A673 (cell line): ENCODE measurements around the gene GALNT2. TPM values are rescaled to one million over a fixed set of nuclear protein-coding genes. Genes with fewer than 3 reads are reported as not detected.

ENCODE experiments used
- BruUV-seq: library from RNA; stranded (reverse); fragments of 400-500 nt; replicated peaks from 2 replicates; lab custom pipeline; 2021; lab: Mats Ljungman, UMichigan
- CTCF ChIA-PET: fragments of 300-600 bp; sonication (Branson Sonifier 250); formaldehyde crosslinking; loops from one replicate; lab custom pipeline; 2022; ENCODE audit warnings: antibody characterized with exemption; lab: Charles Lee
- POLR2A ChIA-PET: fragments of 300-600 bp; sonication (Branson Sonifier 250); formaldehyde crosslinking; loops from one replicate; lab custom pipeline; 2022; ENCODE audit warnings: antibody characterized with exemption; ENCODE audit not compliant: low non-redundant PET; lab: Charles Lee
- DNase-seq: peaks from one replicate; pipeline ENCODE4 v3.0.0-alpha.2; 2015; ENCODE audit warnings: low spot score
- H3K27ac ChIP-seq: fragments of 200-600 bp; sonication (generic); 2 replicates; pipeline ENCODE4 v1.5.1; 2016; ENCODE audit warnings: mixed run types, low read depth, mild to moderate bottlenecking, mixed read lengths, antibody characterized with exemption, low read length; ENCODE audit not compliant: poor library complexity, severe bottlenecking
- H3K27me3 ChIP-seq: fragments of 200-600 bp; sonication (generic); replicated peaks from 2 replicates; pipeline ENCODE4 v1.6.1; 2017; ENCODE audit warnings: mixed run types, low read depth, mild to moderate bottlenecking, mixed read lengths, antibody characterized with exemption, low read length; ENCODE audit not compliant: insufficient read depth, poor library complexity
- H3K36me3 ChIP-seq: fragments of 200-600 bp; sonication (generic); 2 replicates; pipeline ENCODE4 v1.6.1; 2016; ENCODE audit warnings: mixed run types, mild to moderate bottlenecking, mixed read lengths, antibody characterized with exemption, low read length; ENCODE audit not compliant: insufficient read depth, poor library complexity, severe bottlenecking
- H3K4me1 ChIP-seq: fragments of 200-600 bp; sonication (generic); 2 replicates; pipeline ENCODE4 v1.6.1; 2017; ENCODE audit warnings: mixed run types, mild to moderate bottlenecking, mixed read lengths, antibody characterized with exemption, low read length; ENCODE audit not compliant: insufficient read depth, poor library complexity, severe bottlenecking
- H3K4me3 ChIP-seq: fragments of 200-600 bp; sonication (generic); 2 replicates; pipeline ENCODE4 v1.5.1; 2016; ENCODE audit warnings: low read depth, mixed run types, mild to moderate bottlenecking, mixed read lengths, low read length; ENCODE audit not compliant: poor library complexity, severe bottlenecking
- H3K9me3 ChIP-seq: fragments of 200-600 bp; sonication (generic); 2 replicates; pipeline ENCODE4 v1.6.1; 2016; ENCODE audit warnings: mixed run types, low read depth, mild to moderate bottlenecking, mixed read lengths, antibody characterized with exemption, low read length; ENCODE audit not compliant: poor library complexity, severe bottlenecking
- CTCF ChIP-seq: fragments of 300-800, 200-600 bp; sonication (generic); conservative IDR thresholded peaks from 2 replicates; pipeline ENCODE4 v1.5.1; 2017; ENCODE audit warnings: low read depth, mild to moderate bottlenecking, antibody characterized with exemption, low read length, moderate library complexity, mixed read lengths
- EZH2 ChIP-seq: fragments of 200-600 bp; sonication (generic); IDR thresholded peaks from 2 replicates; pipeline ENCODE4 v1.6.1; 2017; ENCODE audit warnings: borderline replicate concordance, low read depth, mild to moderate bottlenecking, mixed read lengths, antibody characterized with exemption, low read length; ENCODE audit not compliant: poor library complexity, severe bottlenecking
- intact Hi-C: fragments of 100-400 bp; cut with micrococcal nuclease; formaldehyde crosslinking; loops from one replicate; pipeline ENCODE4 v1.10.0; 2022; ENCODE audit not compliant: unreplicated experiment
- total RNA-seq: library from RNA; stranded (reverse); gene quantifications from 2 replicates; pipeline ENCODE4 v1.2.3, GENCODE V29; 2021

Gene GALNT2
- total RNA-seq, 1 experiment from 2014 or later: 94.6 TPM

- intact Hi-C loops: no loop called here
- POLR2A ChIA-PET: no interaction called here
- H3K4me1 ChIP-seq: peaks cover 67% of the 10 kb centered on the region
- DNase-seq: no peak
- H3K36me3 ChIP-seq: no peaks in the 10 kb centered on the region
- H3K4me3 ChIP-seq: no peak overlapping the region
- CTCF ChIA-PET: no interaction called here
- TF ChIP-seq EZH2: no peak
- no peak for TF ChIP-seq CTCF
- no peaks in the 10 kb centered on the region for H3K27me3 ChIP-seq
- no peak overlapping the region for H3K27ac ChIP-seq
- no peaks in the 10 kb centered on the region for H3K9me3 ChIP-seq
- BruUV-seq: no TSS peak
These were observed 76.5 kb downstream of the GALNT2 start for GRCh38 chr1:230143534-230143933.

- intact Hi-C loops: no loop called here
- TF ChIP-seq EZH2 (no peak), CTCF (no peak)
- peaks cover 67% of the 10 kb centered on the region for H3K4me1 ChIP-seq
These were observed 77.1 kb downstream of the GALNT2 start for GRCh38 chr1:230144010-230144614.

GRCh38 chr1:230144758-230145504, 77.9 kb downstream of the GALNT2 start:
- Histone ChIP-seq H3K9me3 (no peaks in the 10 kb centered on the region), H3K27me3 (no peaks in the 10 kb centered on the region), H3K4me3 (no peak overlapping the region), H3K36me3 (no peaks in the 10 kb centered on the region), H3K27ac (no peak overlapping the region), H3K4me1 (peaks cover 69% of the 10 kb centered on the region)
- POLR2A ChIA-PET: no interaction called here
- TF ChIP-seq EZH2 (no peak), CTCF (no peak)
- no TSS peak for BruUV-seq
- CTCF ChIA-PET: no interaction called here
- no peak for DNase-seq
- intact Hi-C loops: no loop called here

More at GRCh38 chr1:230144010-230144614, 77.1 kb downstream of the GALNT2 start:
- Histone ChIP-seq H3K4me3 (no peak overlapping the region), H3K36me3 (no peaks in the 10 kb centered on the region), H3K9me3 (no peaks in the 10 kb centered on the region), H3K27me3 (no peaks in the 10 kb centered on the region), H3K27ac (no peak overlapping the region)
- ChIA-PET CTCF (no interaction called here), POLR2A (no interaction called here)
- no peak for DNase-seq
- BruUV-seq: no TSS peak
